ENCODE results near the gene TKFC. TPM values are rescaled to one million over a fixed set of nuclear protein-coding genes. Genes with fewer than 3 reads are reported as not detected.

Gene TKFC, protein sequence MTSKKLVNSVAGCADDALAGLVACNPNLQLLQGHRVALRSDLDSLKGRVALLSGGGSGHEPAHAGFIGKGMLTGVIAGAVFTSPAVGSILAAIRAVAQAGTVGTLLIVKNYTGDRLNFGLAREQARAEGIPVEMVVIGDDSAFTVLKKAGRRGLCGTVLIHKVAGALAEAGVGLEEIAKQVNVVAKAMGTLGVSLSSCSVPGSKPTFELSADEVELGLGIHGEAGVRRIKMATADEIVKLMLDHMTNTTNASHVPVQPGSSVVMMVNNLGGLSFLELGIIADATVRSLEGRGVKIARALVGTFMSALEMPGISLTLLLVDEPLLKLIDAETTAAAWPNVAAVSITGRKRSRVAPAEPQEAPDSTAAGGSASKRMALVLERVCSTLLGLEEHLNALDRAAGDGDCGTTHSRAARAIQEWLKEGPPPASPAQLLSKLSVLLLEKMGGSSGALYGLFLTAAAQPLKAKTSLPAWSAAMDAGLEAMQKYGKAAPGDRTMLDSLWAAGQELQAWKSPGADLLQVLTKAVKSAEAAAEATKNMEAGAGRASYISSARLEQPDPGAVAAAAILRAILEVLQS
- total RNA-seq = 12.3 and 18.7 TPM in 2 replicates

GRCh38 chr11:61332797-61333549 is at the start of gene TKFC, which contains the start of gene DDB1:
TSS of gene TKFC (plus strand) at chr11:61333228. CDS start at chr11:61334729, 1,501 bp downstream.
TSS of gene DDB1 (minus strand) at chr11:61333105. CDS start at chr11:61332968, 137 bp downstream.

DNA sequence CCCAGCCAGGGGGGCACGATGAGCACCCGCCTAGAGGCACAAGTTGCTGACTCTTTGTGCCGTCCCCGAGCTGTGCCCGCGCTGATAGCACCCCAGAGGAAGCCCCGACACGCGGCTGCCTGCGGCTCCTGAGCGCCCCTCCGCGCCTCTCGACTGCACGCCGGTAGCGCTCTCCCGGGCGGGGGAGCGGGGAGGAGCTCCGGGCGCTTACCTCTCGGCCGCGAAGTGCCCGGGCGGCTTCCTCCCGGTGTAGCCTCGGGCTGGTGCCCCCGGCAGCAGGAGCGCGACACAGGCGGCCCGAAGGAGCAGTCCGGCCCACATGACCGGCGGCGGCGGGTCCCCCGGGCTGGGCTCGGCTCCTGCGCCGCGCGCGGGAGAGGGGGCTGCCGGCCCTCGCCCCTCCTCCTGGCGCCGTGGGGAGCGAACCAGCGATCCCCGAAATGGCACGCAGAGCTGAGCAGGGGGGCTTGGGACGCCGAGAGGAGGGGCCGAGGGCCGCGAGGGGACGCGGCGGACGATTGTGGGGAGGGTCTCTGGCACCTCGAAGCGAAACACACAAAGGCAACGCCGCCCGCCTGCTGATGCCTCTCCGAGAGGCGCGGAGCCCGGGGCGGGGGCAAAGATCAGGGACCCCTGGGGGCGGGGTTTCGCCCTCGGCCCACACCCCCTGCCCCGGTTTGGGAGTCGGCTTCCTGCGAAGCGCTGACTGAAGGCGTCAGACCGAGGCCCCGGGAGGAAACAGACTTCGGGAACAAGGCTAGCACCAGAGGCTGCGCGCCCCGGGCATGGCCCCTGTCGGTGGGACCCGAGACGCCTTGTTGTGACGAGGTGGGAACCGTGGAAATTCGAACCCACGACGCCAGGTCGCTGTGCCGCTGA is 38.1 kb upstream of the TKFC start, which contains the start of gene VWCE:
Gene VWCE (minus strand): TSS at position 600 of the 879 bp plus-strand sequence. CDS start 279 bp downstream, at position 321.

DNA sequence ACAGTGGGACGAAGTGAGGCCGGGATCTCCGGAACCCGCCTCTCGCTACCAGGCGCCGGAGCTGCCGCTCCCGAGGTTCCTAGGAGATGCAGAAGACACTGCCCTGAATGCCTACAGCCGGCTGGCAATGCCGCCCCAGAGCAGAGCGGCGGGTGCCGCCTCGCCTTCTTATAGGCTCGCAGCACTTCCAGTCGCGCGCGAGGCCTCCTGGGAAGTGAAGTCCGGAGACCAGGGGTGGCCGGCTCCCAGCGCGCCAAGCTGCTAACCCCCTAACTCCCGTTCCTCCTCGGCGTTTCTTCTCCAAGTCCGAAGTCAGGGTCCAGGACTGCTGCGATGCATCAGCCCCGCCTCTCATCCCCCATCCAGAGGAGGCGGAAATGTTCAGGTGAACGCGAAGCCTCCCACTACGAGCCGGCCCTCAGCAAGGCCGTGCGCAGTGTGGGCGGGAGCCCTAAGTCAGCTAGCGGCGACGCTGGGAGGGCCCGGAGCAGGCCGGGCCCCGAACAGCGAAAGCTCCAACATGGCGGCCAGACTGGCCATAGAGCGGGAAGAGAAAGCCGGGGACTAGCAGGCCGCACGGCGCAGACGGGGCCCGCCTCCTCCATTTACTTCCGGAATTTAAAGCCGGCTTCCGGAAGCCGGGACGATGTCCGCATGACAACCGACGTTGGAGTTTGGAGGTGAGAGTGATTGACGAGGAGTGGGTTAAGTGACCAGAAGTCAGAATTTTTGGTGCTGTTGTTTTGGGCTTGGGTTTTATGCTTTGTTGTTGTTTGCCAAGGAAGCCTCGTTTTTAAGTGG is 28.9 kb downstream of the TKFC start, which contains the start of the genes CYB561A3 and TMEM138:
Gene CYB561A3 (minus strand): TSS at position 142 of the 801 bp plus-strand sequence. CDS start 5,169 bp downstream, outside the sequence.
Gene TMEM138 (plus strand): TSS at position 634 of the 801 bp plus-strand sequence. CDS start 2,017 bp downstream, outside the sequence.

Other genes with a start within 250 kb of the TKFC start
- gene CD5, start 230.7 kb upstream of the TKFC start, total RNA-seq = not detected in 2 replicates
- 8.0 and 8.3 TPM in 2 replicates for gene VPS37C, start 171.8 kb upstream of the TKFC start, total RNA-seq
- 0.09 TPM in 1 of 2 replicates, not detected in the other for gene PGA3, start 129.7 kb upstream of the TKFC start, total RNA-seq
- gene PGA4, start 110.9 kb upstream of the TKFC start, total RNA-seq = not detected in 2 replicates
- not detected in 2 replicates for gene PGA5, start 92.1 kb upstream of the TKFC start, total RNA-seq
- 1.9 and 4.1 TPM in 2 replicates for gene VWCE, start 37.9 kb upstream of the TKFC start, total RNA-seq
- gene DDB1, start 123 bp upstream of the TKFC start, total RNA-seq = 274 and 319 TPM in 2 replicates
- 30.8 and 32.1 TPM in 2 replicates for gene CYB561A3, start 28.7 kb downstream of the TKFC start, total RNA-seq
- gene TMEM138, start 29.1 kb downstream of the TKFC start, total RNA-seq = 10.0 and 13.3 TPM in 2 replicates
- gene TMEM216, start 59.4 kb downstream of the TKFC start, total RNA-seq = 6.6 and 9.1 TPM in 2 replicates
- gene CPSF7, start 96.7 kb downstream of the TKFC start, total RNA-seq = 10.1 and 13.2 TPM in 2 replicates
- gene SDHAF2, start 96.9 kb downstream of the TKFC start, total RNA-seq = 41.4 and 50.6 TPM in 2 replicates
- gene LRRC10B, start 175.5 kb downstream of the TKFC start, total RNA-seq = not detected in 2 replicates
- gene SYT7, start 247.8 kb downstream of the TKFC start, total RNA-seq = 0.18 and 0.19 TPM in 2 replicates